ENCODE data around the gene KCTD15.

KCTD15 gene, protein sequence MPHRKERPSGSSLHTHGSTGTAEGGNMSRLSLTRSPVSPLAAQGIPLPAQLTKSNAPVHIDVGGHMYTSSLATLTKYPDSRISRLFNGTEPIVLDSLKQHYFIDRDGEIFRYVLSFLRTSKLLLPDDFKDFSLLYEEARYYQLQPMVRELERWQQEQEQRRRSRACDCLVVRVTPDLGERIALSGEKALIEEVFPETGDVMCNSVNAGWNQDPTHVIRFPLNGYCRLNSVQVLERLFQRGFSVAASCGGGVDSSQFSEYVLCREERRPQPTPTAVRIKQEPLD

DNA sequence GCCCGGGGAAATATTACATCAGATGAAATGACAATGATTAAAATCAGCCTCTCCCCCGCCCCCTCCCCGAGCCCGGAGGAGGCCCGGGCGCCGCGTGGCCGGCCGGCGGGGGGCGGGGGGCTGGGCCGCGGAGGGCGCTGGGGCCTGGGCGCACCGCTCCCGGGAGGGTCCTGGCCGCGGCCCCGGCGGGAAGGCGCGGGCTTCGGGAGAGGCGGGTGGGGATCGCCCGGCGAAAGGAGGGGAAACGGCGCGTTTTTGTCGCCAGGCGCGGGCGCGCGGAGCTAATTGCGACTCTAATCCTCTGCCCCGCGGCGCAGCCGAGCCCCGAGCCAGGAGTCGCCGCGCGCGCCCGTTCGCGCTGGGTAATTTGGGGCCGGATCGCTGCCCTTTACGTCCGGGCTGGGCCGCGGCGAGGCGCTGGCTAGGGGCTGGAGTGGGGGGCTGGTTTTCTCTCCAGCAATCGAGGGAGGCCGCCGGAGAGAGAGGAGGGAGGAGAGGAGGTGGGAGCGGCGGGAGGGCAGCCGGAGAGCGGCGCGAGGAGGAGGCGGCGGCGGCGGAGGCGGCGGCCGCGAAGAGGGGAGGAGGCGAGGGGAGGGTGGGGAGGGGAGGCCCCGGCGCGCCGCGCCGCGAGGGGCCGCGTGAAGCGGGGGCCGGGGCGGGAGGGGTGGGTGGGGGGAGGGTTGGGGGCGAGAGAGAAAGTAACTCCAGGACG, at the start of gene KCTD15:
KCTD15 (plus strand) TSS at position 707 of the 712 bp plus-strand sequence. CDS start 3,585 bp downstream, outside the sequence.
- DNase-seq = peak in 1 of 2 experiments; percentile 35

- DNase-seq = no peak
These were observed 49.4 kb upstream of the KCTD15 start for GRCh38 chr19:33747273-33747672.

DNA sequence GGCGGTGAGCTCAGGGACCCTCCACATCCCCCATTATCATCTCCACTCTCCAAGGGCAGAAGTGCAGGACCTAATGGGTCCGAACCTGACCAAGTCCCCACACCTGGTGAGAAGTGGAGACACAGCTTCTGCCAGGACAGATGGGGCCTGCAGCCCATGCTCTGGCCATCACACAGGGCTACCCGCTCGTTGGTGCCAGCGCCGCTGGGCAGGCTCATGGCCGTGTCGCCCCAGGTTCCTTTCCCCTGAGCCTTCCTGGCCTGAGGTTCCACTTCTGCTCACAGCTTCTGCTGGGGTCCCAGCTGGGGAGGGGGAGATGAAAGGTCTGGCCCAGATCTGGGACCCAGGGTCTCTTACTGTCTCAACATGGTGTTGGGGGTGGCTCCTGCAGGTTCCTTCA, 48.4 kb upstream of the KCTD15 start:
- no peak for DNase-seq

GRCh38 chr19:33749016-33749415, 47.7 kb upstream of the KCTD15 start:
- DNase-seq = no peak

- no peak for DNase-seq
These were observed 47.0 kb upstream of the KCTD15 start for GRCh38 chr19:33749619-33750175.

- DNase-seq = no peak
These were observed 45.9 kb upstream of the KCTD15 start for GRCh38 chr19:33750587-33751435.

GRCh38 chr19:33751436-33751770, 45.3 kb upstream of the KCTD15 start:
- no peak for DNase-seq

- DNase-seq = no peak
These were observed 44.5 kb upstream of the KCTD15 start for GRCh38 chr19:33752018-33752800.

- no peak for DNase-seq
These were observed 43.7 kb upstream of the KCTD15 start for GRCh38 chr19:33752945-33753344.

GRCh38 chr19:33754361-33754760, 42.3 kb upstream of the KCTD15 start:
- DNase-seq = no peak

GRCh38 chr19:33755099-33756035, 41.3 kb upstream of the KCTD15 start:
- no peak for DNase-seq

GRCh38 chr19:33756177-33756576, 40.5 kb upstream of the KCTD15 start:
- DNase-seq = no peak

DNA sequence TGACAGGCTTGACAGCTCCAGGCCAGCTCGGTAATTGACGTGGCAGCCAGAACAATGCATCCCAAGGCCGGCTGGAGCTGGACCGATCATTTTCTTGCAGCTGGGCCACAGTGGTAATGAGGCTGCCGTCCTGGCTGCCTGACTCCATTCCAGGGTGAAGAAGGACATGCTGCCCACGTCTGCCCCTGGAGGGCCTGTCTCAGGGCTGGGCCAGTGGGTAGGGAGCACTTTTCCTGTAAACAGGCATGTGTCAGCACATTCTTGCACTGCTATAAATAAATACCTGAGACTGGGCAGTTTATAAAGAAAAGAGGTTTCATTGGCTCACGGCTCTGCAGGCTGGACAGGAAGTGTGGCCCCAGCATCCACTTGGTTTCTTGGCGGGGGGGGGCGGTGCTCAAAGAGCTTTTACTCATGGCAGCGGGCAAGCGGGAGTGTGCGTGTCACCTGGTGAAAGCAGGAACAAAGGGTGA, 38.1 kb upstream of the KCTD15 start:
- no peak for DNase-seq

DNA sequence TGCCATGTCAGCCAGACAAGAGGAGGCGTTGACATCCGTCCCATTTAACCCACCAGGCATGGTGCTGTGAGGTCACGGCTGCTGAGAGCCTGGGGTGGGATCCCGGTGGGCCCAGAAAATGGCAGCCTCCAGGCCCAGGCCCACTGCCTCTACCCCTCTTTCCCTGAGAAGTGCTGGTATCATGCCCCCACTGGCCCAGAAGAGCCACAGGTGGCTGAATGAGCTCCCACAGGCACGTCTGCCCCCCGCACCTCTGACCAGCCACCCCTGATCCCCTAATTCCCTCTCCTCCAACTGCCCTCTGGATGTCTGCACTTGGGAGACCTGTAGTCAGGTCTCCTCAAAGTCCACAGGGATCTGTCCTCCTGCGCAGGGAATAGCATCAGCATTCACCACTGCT, 37.3 kb upstream of the KCTD15 start:
- DNase-seq = no peak

GRCh38 chr19:33763633-33764371, 32.9 kb upstream of the KCTD15 start:
- DNase-seq = no peak

DNA sequence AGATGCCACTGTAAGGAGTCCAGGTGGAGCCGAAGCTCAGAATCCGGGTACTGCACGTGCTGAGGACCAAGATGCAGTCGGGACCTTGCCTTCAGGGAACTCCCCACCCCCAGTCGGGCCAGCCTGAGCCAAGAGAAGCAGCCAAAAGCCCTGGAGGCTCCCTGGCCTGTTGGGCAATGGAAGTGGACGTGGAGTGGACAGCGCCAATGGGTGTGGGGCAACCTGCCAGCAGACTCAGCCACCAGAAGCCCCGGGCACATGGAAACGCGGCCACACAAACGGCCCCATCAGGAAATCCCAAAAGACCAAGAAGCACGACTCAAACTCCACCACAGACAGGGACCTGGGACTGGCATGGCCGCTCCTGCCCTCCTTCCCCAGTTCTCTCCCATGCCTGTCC, 30.0 kb upstream of the KCTD15 start:
- DNase-seq = no peak

- no peak for DNase-seq
These were observed 28.7 kb upstream of the KCTD15 start for GRCh38 chr19:33767898-33768413.

GRCh38 chr19:33769208-33769607, 27.5 kb upstream of the KCTD15 start:
- DNase-seq = no peak

DNA sequence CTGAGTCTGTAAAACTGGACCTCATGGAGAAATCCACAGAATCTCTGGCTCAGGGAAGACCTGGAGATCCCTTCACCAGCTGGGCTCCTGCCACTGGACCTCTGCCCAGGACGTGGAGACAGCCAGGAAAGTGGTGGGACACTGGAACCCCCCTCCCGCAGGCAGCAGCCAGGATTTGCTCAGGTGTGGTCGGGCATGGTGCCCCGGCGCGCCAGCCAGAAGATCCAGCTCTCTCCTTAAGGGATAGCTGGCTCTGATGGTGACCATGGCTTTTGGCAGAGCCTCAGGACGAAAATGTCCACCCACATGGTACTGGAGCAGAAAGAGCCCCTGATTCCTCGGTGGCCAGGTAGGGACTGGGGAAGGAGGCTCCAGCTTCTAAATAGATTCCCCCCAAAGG, 26.6 kb upstream of the KCTD15 start:
- DNase-seq = no peak

GRCh38 chr19:33771384-33772101, 25.1 kb upstream of the KCTD15 start:
- peak; percentile 45 to 61 for DNase-seq
